H1 (cell line): ENCODE measurements around the gene TRAF5. TPM values are rescaled to one million over a fixed set of nuclear protein-coding genes. Genes with fewer than 3 reads are reported as not detected.

Experiments used
- CTCF ChIA-PET: fragments of 300-600 bp; sonication (Branson Sonifier 250); formaldehyde crosslinking; loops from one replicate; lab custom pipeline; 2021; ENCODE audit not compliant: partially characterized antibody; lab: Charles Lee
- POLR2A ChIA-PET: fragments of 300-600 bp; sonication (Branson Sonifier 250); formaldehyde crosslinking; loops from one replicate; lab custom pipeline; 2021; ENCODE audit warnings: inconsistent platforms; ENCODE audit not compliant: partially characterized antibody; lab: Charles Lee
- DNase-seq, 2 experiments: peaks; one replicate each; pipeline versions ENCODE4 v3.0.0 to v3.0.0-alpha.2; 2010 to 2022; ENCODE audit warnings: low spot score in 2 of 2, low read depth in 1 of 2, mixed read lengths in 1 of 2
- FAIRE-seq: peaks from 2 replicates; lab custom pipeline; 2011; peaks lifted over from hg19 to GRCh38; lab: Jason Lieb, UNC
- H2AFZ ChIP-seq: 2 replicates; pipeline ENCODE4 v1.8.1; 2012; ENCODE audit warnings: low read length, inconsistent platforms
- H2AK5ac ChIP-seq: 2 replicates; pipeline ENCODE4 v1.6.1; 2013; ENCODE audit warnings: low read depth, low read length
- H2BK120ac ChIP-seq: replicated peaks from 2 replicates; pipeline ENCODE3; 2013; ENCODE audit warnings: low read depth, low read length, inconsistent platforms
- H2BK12ac ChIP-seq: 2 replicates; pipeline ENCODE4 v1.6.1; 2013; ENCODE audit warnings: low read depth, low read length
- H2BK15ac ChIP-seq: 2 replicates; pipeline ENCODE4 v1.6.1; 2013; ENCODE audit warnings: low read length
- H2BK20ac ChIP-seq: 2 replicates; pipeline ENCODE4 v1.6.1; 2013; ENCODE audit warnings: low read length
- H2BK5ac ChIP-seq: 2 replicates; pipeline ENCODE4 v1.6.1; 2013; ENCODE audit warnings: low read depth, low read length
- H3K14ac ChIP-seq: 2 replicates; pipeline ENCODE4 v1.6.1; 2013; ENCODE audit warnings: inconsistent platforms; ENCODE audit not compliant: insufficient read length
- H3K18ac ChIP-seq: 2 replicates; pipeline ENCODE4 v1.6.1; 2013; ENCODE audit warnings: low read length; ENCODE audit errors: extremely low read depth
- H3K23ac ChIP-seq: 2 replicates; pipeline ENCODE4 v1.6.1; 2013; ENCODE audit warnings: inconsistent platforms; ENCODE audit not compliant: insufficient read length
- H3K23me2 ChIP-seq: 2 replicates; pipeline ENCODE4 v1.6.1; 2013; ENCODE audit warnings: low read depth, low read length
- H3K27ac ChIP-seq: 2 replicates; pipeline ENCODE4 v1.6.1; 2011; ENCODE audit warnings: low read depth, low read length, inconsistent platforms
- H3K27me3 ChIP-seq, 4 experiments: replicated peaks in 1 of 4; 1 replicate in 1 of 4; 2 replicates in 3 of 4; pipeline versions ENCODE4 v1.6.1 to v1.8.1; 2011 to 2013; ENCODE audit warnings: low read length in 3 of 4, mild to moderate bottlenecking in 3 of 4, inconsistent platforms in 2 of 4, mixed read lengths in 2 of 4, moderate library complexity in 1 of 4; ENCODE audit not compliant: control insufficient read depth in 3 of 4, insufficient read depth in 3 of 4; ENCODE audit errors: extremely low read depth in 1 of 4
- H3K36me3 ChIP-seq, 4 experiments: 2 replicates each; pipeline versions ENCODE4 v1.6.1 to v1.8.1; 2011 to 2013; ENCODE audit warnings: mild to moderate bottlenecking in 4 of 4, low read length in 3 of 4, moderate library complexity in 2 of 4, control low read depth in 1 of 4, inconsistent platforms in 1 of 4; ENCODE audit not compliant: insufficient read depth in 4 of 4, control insufficient read depth in 2 of 4
- H3K4ac ChIP-seq: replicated peaks from 2 replicates; pipeline ENCODE3; 2013; ENCODE audit warnings: low read length, low read depth, mixed read lengths, inconsistent platforms; ENCODE audit not compliant: insufficient read length
- H3K4me1 ChIP-seq, 4 experiments: replicated peaks in 1 of 4; 1 replicate in 1 of 4; 2 replicates in 3 of 4; pipeline versions ENCODE4 v1.6.1 to v1.8.1; 2011 to 2013; ENCODE audit warnings: low read length in 3 of 4, inconsistent platforms in 2 of 4, mixed read lengths in 1 of 4; ENCODE audit not compliant: insufficient read depth in 4 of 4, control insufficient read depth in 3 of 4
- H3K4me2 ChIP-seq, 2 experiments: 2 replicates each; pipeline versions ENCODE4 v1.6.1 to v1.8.1; 2011 to 2013; ENCODE audit warnings: low read depth in 2 of 2, low read length in 2 of 2, control low read depth in 1 of 2, inconsistent platforms in 1 of 2, mild to moderate bottlenecking in 1 of 2; ENCODE audit not compliant: insufficient read depth in 1 of 2
- H3K4me3 ChIP-seq, 4 experiments: fragments of 200-600, 300-600 bp in 1 of 4; sonication (generic), shearing (Covaris generic), sonication (Bioruptor Twin) in 1 of 4; 2 replicates each; pipeline versions ENCODE4 v1.5.1 to v1.8.1; 2011 to 2016; ENCODE audit warnings: low read length in 4 of 4, low read depth in 3 of 4, control low read depth in 2 of 4, inconsistent platforms in 2 of 4, mild to moderate bottlenecking in 2 of 4, mixed read lengths in 1 of 4, moderate library complexity in 1 of 4; ENCODE audit not compliant: insufficient read depth in 2 of 4; ENCODE audit errors: extremely low read depth in 1 of 4
- H3K56ac ChIP-seq: replicated peaks from 2 replicates; pipeline ENCODE3; 2013; ENCODE audit warnings: low read depth, mild to moderate bottlenecking, mixed read lengths, low read length, inconsistent platforms; ENCODE audit not compliant: insufficient read length
- H3K79me1 ChIP-seq: 2 replicates; pipeline ENCODE4 v1.6.1; 2013; ENCODE audit warnings: low read depth, low read length, control low read depth
- H3K79me2 ChIP-seq, 2 experiments: 2 replicates each; pipeline versions ENCODE4 v1.6.1 to v1.8.1; 2012 to 2013; ENCODE audit warnings: low read length in 2 of 2, mild to moderate bottlenecking in 2 of 2, inconsistent platforms in 1 of 2; ENCODE audit not compliant: insufficient read depth in 2 of 2, control insufficient read depth in 1 of 2
- H3K9ac ChIP-seq, 4 experiments: replicated peaks in 1 of 4; 1 replicate in 1 of 4; 2 replicates in 3 of 4; pipeline versions ENCODE4 v1.6.1 to v1.8.1; 2011 to 2013; ENCODE audit warnings: low read depth in 3 of 4, low read length in 3 of 4, control low read depth in 2 of 4, mild to moderate bottlenecking in 2 of 4, moderate library complexity in 2 of 4, inconsistent platforms in 1 of 4; ENCODE audit errors: extremely low read depth in 1 of 4
- H3K9me3 ChIP-seq, 2 experiments: 2 replicates each; pipeline versions ENCODE4 v1.6.1 to v1.8.1; 2012 to 2013; ENCODE audit warnings: mild to moderate bottlenecking in 2 of 2, moderate library complexity in 2 of 2, control low read depth in 1 of 2, inconsistent platforms in 1 of 2, low read depth in 1 of 2, low read length in 1 of 2, mixed read lengths in 1 of 2; ENCODE audit not compliant: insufficient read depth in 2 of 2
- H4K20me1 ChIP-seq, 2 experiments: replicated peaks in 1 of 2; 2 replicates each; pipeline versions ENCODE3 to v1.8.1; 2011 to 2013; ENCODE audit warnings: inconsistent platforms in 2 of 2, low read length in 2 of 2, mild to moderate bottlenecking in 1 of 2; ENCODE audit not compliant: insufficient read depth in 2 of 2, control insufficient read depth in 1 of 2
- H4K5ac ChIP-seq: 2 replicates; pipeline ENCODE4 v1.6.1; 2013; ENCODE audit warnings: low read length, low read depth, mixed read lengths, inconsistent platforms; ENCODE audit not compliant: insufficient read length
- H4K8ac ChIP-seq: 2 replicates; pipeline ENCODE4 v1.8.0; 2013; ENCODE audit warnings: mild to moderate bottlenecking, moderate library complexity, low read length, inconsistent platforms; ENCODE audit not compliant: insufficient read depth; ENCODE audit errors: extremely low read depth
- H4K91ac ChIP-seq: replicated peaks from 2 replicates; pipeline ENCODE3; 2013; ENCODE audit warnings: low read length, mixed read lengths, inconsistent platforms; ENCODE audit not compliant: insufficient read length
- CEBPB ChIP-seq: IDR thresholded peaks from 2 replicates; pipeline ENCODE4 v1.6.1; 2012; ENCODE audit warnings: low read depth, low read length
- GABPA ChIP-seq: IDR thresholded peaks from 2 replicates; pipeline ENCODE4 v1.6.1; 2011; ENCODE audit warnings: mild to moderate bottlenecking, low read length, moderate library complexity, borderline replicate concordance; ENCODE audit not compliant: insufficient read depth
- NANOG ChIP-seq: IDR thresholded peaks from 2 replicates; pipeline ENCODE4 v1.6.1; 2011; ENCODE audit warnings: low read length, low read depth, mild to moderate bottlenecking, inconsistent platforms; ENCODE audit not compliant: insufficient read depth, poor library complexity, severe bottlenecking
- NRF1 ChIP-seq: IDR thresholded peaks from 2 replicates; pipeline ENCODE4 v1.6.1; 2011; ENCODE audit warnings: mild to moderate bottlenecking, low read depth, low read length, improper control_type of control experiment
- POLR2AphosphoS5 ChIP-seq: IDR thresholded peaks from 2 replicates; pipeline ENCODE4 v1.6.1; 2011; ENCODE audit warnings: low read depth, low read length
- POU5F1 ChIP-seq: IDR thresholded peaks from 2 replicates; pipeline ENCODE4 v1.6.1; 2011; ENCODE audit warnings: low read depth, mild to moderate bottlenecking, low read length, moderate library complexity
- RAD21 ChIP-seq, 2 experiments: IDR thresholded peaks in 1 of 2; conservative IDR thresholded peaks in 1 of 2; 2 replicates each; pipeline ENCODE4 v1.6.1; 2011; ENCODE audit warnings: low read depth in 2 of 2, low read length in 2 of 2, improper control_type of control experiment in 1 of 2, inconsistent platforms in 1 of 2, mild to moderate bottlenecking in 1 of 2, moderate library complexity in 1 of 2
- TAF7 ChIP-seq: optimal IDR thresholded peaks from 2 replicates; pipeline ENCODE3; 2011; ENCODE audit warnings: low read depth, mild to moderate bottlenecking, inconsistent platforms, low read length, moderate library complexity, borderline replicate concordance
- YY1 ChIP-seq: IDR thresholded peaks from 2 replicates; pipeline ENCODE4 v1.6.1; 2011; ENCODE audit warnings: low read depth, mild to moderate bottlenecking, low read length
- whole genome bisulfite sequencing, 2 experiments: shearing (Covaris generic) in 1 of 2; methylation state at CpG; one replicate each; pipeline versions ENCODE4 v1.1.6 to v1.1.7; 2013 to 2015; ENCODE audit warnings: low lambda C conversion rate in 2 of 2, mixed read lengths in 2 of 2, inconsistent platforms in 1 of 2, low coverage in 1 of 2, missing lambda C conversion rate in 1 of 2; ENCODE audit not compliant: insufficient replicate concordance in 2 of 2, insufficient coverage in 1 of 2, insufficient read length in 1 of 2; ENCODE audit errors: extremely low coverage in 1 of 2, missing lambda C conversion rate in 1 of 2; 5-methylcytosine and 5-hydroxymethylcytosine counted together
- polyA plus RNA-seq, 7 experiments: library from polyadenylated mRNA; depleted of rRNA in 3 of 7; stranded (reverse) in 5 of 7; unstranded in 2 of 7; fragments of >200 nt in 5 of 7; fragments of 200-250 nt in 2 of 7; gene quantifications; 1 replicate in 5 of 7; 2 replicates in 1 of 7; 4 replicates in 1 of 7; pipeline versions ENCODE4 v1.2.1 to v1.2.3, GENCODE V29; 2011 to 2013; ENCODE audit warnings: missing spikeins in 2 of 7, mixed read lengths in 2 of 7
- total RNA-seq: library from RNA; stranded (reverse); fragmentation: NEBNext Ultra II Directional; extraction: Animal tissue kit (Norgen Biotek cat#: 25700); gene quantifications from 2 replicates; pipeline ENCODE4 v1.2.1, GENCODE V29; 2021
- TF ChIP-seq, protein P1 (sequence below), 3 experiments: IDR thresholded peaks; 1 replicate in 2 of 3; 2 replicates in 1 of 3; pipeline versions ENCODE4 v1.5.1 to v1.6.1; 2011; ENCODE audit warnings: low read length in 3 of 3, mild to moderate bottlenecking in 3 of 3, inconsistent platforms in 2 of 3, low read depth in 1 of 3, moderate library complexity in 1 of 3; ENCODE audit not compliant: insufficient read depth in 1 of 3; ENCODE audit errors: control extremely low read depth in 1 of 3

Gene TRAF5
- total and polyA plus RNA-seq, 2 of the 8 experiments (the other 6 are each of a cell fraction or from before 2014, with no cell fraction given) = 13.0 to 17.1 TPM

DNA sequence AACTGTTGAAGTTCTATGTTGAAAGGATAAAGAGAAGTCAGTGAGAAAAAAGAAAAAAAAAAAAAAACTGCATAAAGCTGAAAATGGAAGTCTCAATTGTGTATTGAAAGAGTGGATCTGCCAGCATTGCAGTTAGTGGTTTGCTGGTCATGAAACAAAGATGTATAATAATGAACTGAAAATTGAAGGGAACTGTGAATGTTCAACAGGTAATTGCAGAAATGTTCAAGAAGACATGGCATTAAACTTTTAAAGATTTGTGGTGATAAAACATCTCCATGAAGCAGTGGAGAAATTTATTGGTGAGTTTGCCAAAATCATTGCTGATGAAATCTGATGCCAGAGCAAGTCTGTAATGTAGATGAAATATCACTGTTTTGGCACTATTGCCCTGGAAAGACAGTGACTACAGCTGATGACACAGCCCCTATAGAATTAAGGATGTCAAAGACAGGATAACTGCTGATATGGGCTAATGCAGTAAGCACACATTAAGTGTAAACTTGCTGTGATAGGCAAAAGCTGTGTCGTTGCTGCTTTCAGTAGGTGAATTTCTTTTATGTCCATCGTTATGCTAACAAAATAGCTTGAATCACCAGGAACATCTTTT, 94.3 kb downstream of the TRAF5 start:
- POLR2A ChIA-PET = no interaction called here
- H3K27ac ChIP-seq = no peak overlapping the region
- H4K20me1 ChIP-seq = no peaks in the 10 kb centered on the region
- H3K36me3 ChIP-seq = no peaks in the 10 kb centered on the region
- no peak overlapping the region for H3K14ac ChIP-seq
- no peak overlapping the region for H2BK15ac ChIP-seq
- H3K4me3 ChIP-seq = no peak overlapping the region
- peaks cover 0 to 3% (median 1%) of the 10 kb centered on the region in 4 experiments; a peak in 3 of 7 replicates for H3K4me1 ChIP-seq
- no peak overlapping the region for H3K56ac ChIP-seq
- WGBS, 2 experiments = 88% methylated on average over 2 of the region's 2 CpGs; no CpG with 5 or more reads in 1 of the 2 experiments
- H2BK5ac ChIP-seq = no peak overlapping the region
- H3K23ac ChIP-seq = no peak overlapping the region
- no peak overlapping the region for H3K4ac ChIP-seq
- H4K5ac ChIP-seq = no peak overlapping the region
- no peak overlapping the region for H2BK20ac ChIP-seq
- no peak overlapping the region for H4K8ac ChIP-seq
- H2AK5ac ChIP-seq = no peak overlapping the region
- no peak overlapping the region for H3K18ac ChIP-seq
- no peak overlapping the region for H3K9ac ChIP-seq
- FAIRE-seq (no peak), DNase-seq (no peak)
- no peak overlapping the region for H4K91ac ChIP-seq
- no peak overlapping the region for H3K4me2 ChIP-seq
- no peaks in the 10 kb centered on the region for H3K79me1 ChIP-seq
- no peaks in the 10 kb centered on the region for H3K9me3 ChIP-seq
- H3K27me3 ChIP-seq = no peaks in the 10 kb centered on the region
- no peak overlapping the region for H2BK12ac ChIP-seq
- no peak overlapping the region for H2AFZ ChIP-seq
- H3K79me2 ChIP-seq = no peaks in the 10 kb centered on the region; a peak in 1 of 4 replicates
- no peak overlapping the region for H2BK120ac ChIP-seq
- CTCF ChIA-PET = interaction anchor here (0.9 to 1.3 kb wide), 3 partner anchors 92 to 234 kb away, joined by 3 to 5 read pairs (median 3); no protein-coding TSS in a partner anchor
- no peaks in the 10 kb centered on the region for H3K23me2 ChIP-seq
- TF ChIP-seq, protein P1, sequence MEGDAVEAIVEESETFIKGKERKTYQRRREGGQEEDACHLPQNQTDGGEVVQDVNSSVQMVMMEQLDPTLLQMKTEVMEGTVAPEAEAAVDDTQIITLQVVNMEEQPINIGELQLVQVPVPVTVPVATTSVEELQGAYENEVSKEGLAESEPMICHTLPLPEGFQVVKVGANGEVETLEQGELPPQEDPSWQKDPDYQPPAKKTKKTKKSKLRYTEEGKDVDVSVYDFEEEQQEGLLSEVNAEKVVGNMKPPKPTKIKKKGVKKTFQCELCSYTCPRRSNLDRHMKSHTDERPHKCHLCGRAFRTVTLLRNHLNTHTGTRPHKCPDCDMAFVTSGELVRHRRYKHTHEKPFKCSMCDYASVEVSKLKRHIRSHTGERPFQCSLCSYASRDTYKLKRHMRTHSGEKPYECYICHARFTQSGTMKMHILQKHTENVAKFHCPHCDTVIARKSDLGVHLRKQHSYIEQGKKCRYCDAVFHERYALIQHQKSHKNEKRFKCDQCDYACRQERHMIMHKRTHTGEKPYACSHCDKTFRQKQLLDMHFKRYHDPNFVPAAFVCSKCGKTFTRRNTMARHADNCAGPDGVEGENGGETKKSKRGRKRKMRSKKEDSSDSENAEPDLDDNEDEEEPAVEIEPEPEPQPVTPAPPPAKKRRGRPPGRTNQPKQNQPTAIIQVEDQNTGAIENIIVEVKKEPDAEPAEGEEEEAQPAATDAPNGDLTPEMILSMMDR (IDR thresholded peaks at IDR 0.05; ENCODE audit: control extremely low read depth in 1 of 3, insufficient read depth in 1 of 3, low read depth in 1 of 3, low read length in 3 of 3) = no peak
- TF ChIP-seq YY1 = no peak
- no peak for TF ChIP-seq POU5F1
- no peak for TF ChIP-seq POLR2AphosphoS5
- no peak for TF ChIP-seq NRF1
- no peak for TF ChIP-seq NANOG
- TF ChIP-seq TAF7 = no peak
- TF ChIP-seq GABPA = no peak
- no peak for TF ChIP-seq RAD21 (IDR thresholded peaks at IDR 0.05 in 1 of 2, conservative IDR thresholded peaks at IDR 0.05 in 1 of 2; ENCODE audit: low read depth in 2 of 2, low read length in 2 of 2)
- TF ChIP-seq CEBPB = no peak
